Progenitor cell of endocrine pancreas (in vitro differentiated cells): Measurements from ENCODE around the gene TM9SF3. TPM values are rescaled to one million over a fixed set of nuclear protein-coding genes. Genes with fewer than 3 reads are reported as not detected.

Experiments used
- DNase-seq: peaks from one replicate; pipeline ENCODE4 v3.0.0; 2021; ENCODE audit warnings: low spot score; ENCODE audit not compliant: unreplicated experiment
- H3K27ac Mint-ChIP-seq: 2 replicates; pipeline ENCODE4 v1.8.0; 2021; ENCODE audit warnings: mild to moderate bottlenecking, moderate library complexity, mixed read lengths
- H3K27me3 Mint-ChIP-seq: 2 replicates; pipeline ENCODE4 v1.8.0; 2021; ENCODE audit warnings: mixed read lengths
- H3K36me3 Mint-ChIP-seq: 2 replicates; pipeline ENCODE4 v1.8.0; 2022; ENCODE audit warnings: mixed read lengths; ENCODE audit not compliant: insufficient read depth
- H3K4me1 Mint-ChIP-seq: 2 replicates; pipeline ENCODE4 v1.8.0; 2021; ENCODE audit warnings: low read depth, mixed read lengths
- H3K4me3 Mint-ChIP-seq: 2 replicates; pipeline ENCODE4 v1.8.0; 2021; ENCODE audit warnings: low read depth, mild to moderate bottlenecking, moderate library complexity, mixed read lengths
- H3K9me3 Mint-ChIP-seq: 2 replicates; pipeline ENCODE4 v1.8.0; 2021; ENCODE audit warnings: low read depth, mixed read lengths
- CTCF ChIP-seq: fragments of 200-600 bp; sonication (generic); IDR thresholded peaks from one replicate; pipeline ENCODE4 v1.5.0; 2021; ENCODE audit warnings: antibody characterized with exemption, mild to moderate bottlenecking; ENCODE audit not compliant: unreplicated experiment
- total RNA-seq: library from RNA; stranded (reverse); gene quantifications from 2 replicates; pipeline ENCODE4 v1.2.1, GENCODE V29; 2021

Gene TM9SF3
- total RNA-seq, 1 donor from 2014 or later = 140 TPM

DNA sequence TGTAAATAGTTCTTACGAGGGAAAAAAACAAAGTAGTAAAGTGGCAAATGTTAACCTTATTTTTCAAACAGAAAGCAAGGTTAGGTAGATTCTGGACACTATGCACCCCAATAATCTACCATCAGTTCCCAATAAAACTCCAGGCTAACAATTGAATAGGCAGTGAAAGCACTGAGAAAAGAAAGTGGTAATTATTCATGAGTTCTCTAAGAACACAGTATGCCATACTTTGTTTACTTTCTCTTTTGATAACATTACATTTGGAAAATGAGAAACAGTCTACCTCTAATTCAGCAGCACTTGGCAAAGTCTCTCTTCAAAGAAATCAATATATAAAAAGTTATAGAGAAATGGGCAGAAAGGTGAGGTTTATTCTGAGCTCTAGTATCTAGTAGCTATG is 18.4 kb downstream of the TM9SF3 start:
- H3K27me3 Mint-ChIP-seq = no peaks in the 10 kb centered on the region
- no peak for TF ChIP-seq CTCF
- H3K4me1 Mint-ChIP-seq = peaks cover 12% of the 10 kb centered on the region
- DNase-seq = no peak
- H3K4me3 Mint-ChIP-seq = no peak overlapping the region
- H3K27ac Mint-ChIP-seq = peak overlapping the region; percentile 73
- no peaks in the 10 kb centered on the region for H3K9me3 Mint-ChIP-seq
- H3K36me3 Mint-ChIP-seq = peaks cover 16% of the 10 kb centered on the region

- Mint-ChIP-seq H3K9me3 (no peaks in the 10 kb centered on the region), H3K4me1 (peaks cover 4% of the 10 kb centered on the region), H3K4me3 (no peak overlapping the region), H3K36me3 (peaks cover 19% of the 10 kb centered on the region), H3K27me3 (no peaks in the 10 kb centered on the region), H3K27ac (no peak overlapping the region)
- TF ChIP-seq CTCF = no peak
- DNase-seq = no peak
Measured at GRCh38 chr10:96565774-96566173, 21.0 kb downstream of the TM9SF3 start.

DNA sequence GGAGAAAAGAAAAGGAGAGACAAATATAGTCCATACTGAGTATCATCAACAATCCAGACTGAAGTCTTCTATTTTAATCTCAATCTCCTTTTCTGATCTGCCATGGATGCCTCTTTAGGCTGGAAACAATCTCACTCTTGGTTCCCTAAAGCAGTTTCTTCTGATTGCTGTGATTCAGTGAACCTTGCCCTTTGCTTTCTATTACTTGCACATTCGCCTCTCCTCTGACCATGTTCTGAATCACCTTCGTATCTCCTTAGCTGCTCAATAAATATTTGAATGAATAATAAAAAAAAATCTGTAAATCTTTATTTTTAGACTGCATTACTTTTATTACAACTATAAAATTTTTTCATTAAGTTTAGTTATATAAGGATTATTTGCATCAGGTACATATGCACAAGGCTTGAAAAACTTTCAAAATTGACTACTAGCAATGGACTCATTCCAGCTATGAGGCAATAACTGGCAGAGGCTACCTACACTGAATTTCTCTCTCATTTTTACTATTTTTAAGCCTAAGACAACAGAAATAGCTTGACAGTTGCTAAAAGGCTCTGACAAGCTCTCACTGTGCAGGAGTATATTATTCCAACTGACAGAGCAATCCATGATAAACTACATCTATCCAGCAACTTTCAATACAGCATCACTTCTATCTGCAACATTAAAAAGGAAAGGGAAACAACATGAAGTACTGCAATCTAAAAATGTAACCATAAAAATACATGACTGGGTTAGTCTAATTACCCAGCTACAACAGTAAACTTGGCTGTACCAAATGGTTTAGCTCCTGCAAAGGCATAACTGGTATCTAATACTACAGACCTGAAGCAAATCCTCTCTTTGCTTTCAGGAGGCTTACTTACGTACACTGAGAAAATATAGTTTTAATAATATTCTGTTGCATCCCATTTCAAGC is 25.6 kb downstream of the TM9SF3 start:
- no peak overlapping the region for H3K27ac Mint-ChIP-seq
- H3K4me3 Mint-ChIP-seq = no peak overlapping the region
- no peak for DNase-seq
- no peaks in the 10 kb centered on the region for H3K27me3 Mint-ChIP-seq
- H3K4me1 Mint-ChIP-seq = no peaks in the 10 kb centered on the region
- peaks cover 17% of the 10 kb centered on the region for H3K36me3 Mint-ChIP-seq
- H3K9me3 Mint-ChIP-seq = no peaks in the 10 kb centered on the region
- no peak for TF ChIP-seq CTCF

GRCh38 chr10:96560489-96560888 is 26.3 kb downstream of the TM9SF3 start:
- no peak overlapping the region for H3K4me3 Mint-ChIP-seq
- TF ChIP-seq CTCF = no peak
- H3K4me1 Mint-ChIP-seq = no peaks in the 10 kb centered on the region
- H3K27me3 Mint-ChIP-seq = no peaks in the 10 kb centered on the region
- no peak for DNase-seq
- no peaks in the 10 kb centered on the region for H3K9me3 Mint-ChIP-seq
- H3K27ac Mint-ChIP-seq = no peak overlapping the region
- peaks cover 17% of the 10 kb centered on the region for H3K36me3 Mint-ChIP-seq

GRCh38 chr10:96556003-96556402 is 30.8 kb downstream of the TM9SF3 start:
- Mint-ChIP-seq H3K4me3 (no peak overlapping the region), H3K9me3 (no peaks in the 10 kb centered on the region), H3K27ac (no peak overlapping the region), H3K4me1 (no peaks in the 10 kb centered on the region), H3K27me3 (no peaks in the 10 kb centered on the region), H3K36me3 (peaks cover 8% of the 10 kb centered on the region)
- no peak for DNase-seq
- TF ChIP-seq CTCF = peak; percentile 55
